Liver (tissue), 9 donors: ENCODE measurements around the gene LIN9. TPM values are rescaled to one million over a fixed set of nuclear protein-coding genes. Genes with fewer than 3 reads are reported as not detected.

Experiments
- DNase-seq: peaks from one replicate; pipeline ENCODE4 v3.0.0-alpha.2; 2017; ENCODE audit warnings: low spot score
- H3K27ac ChIP-seq, 2 donors: one replicate each; pipeline ENCODE4 v1.7.0; 2013; ENCODE audit warnings: inconsistent platforms in 2 of 2, low read length in 2 of 2, control low read depth in 1 of 2, low read depth in 1 of 2, mild to moderate bottlenecking in 1 of 2
- H3K27me3 ChIP-seq, 4 donors: one replicate each; pipeline versions ENCODE4 v1.6.1 to v1.7.0; 2013; ENCODE audit warnings: low read length in 3 of 4, inconsistent platforms in 1 of 4, mild to moderate bottlenecking in 1 of 4, moderate library complexity in 1 of 4; ENCODE audit not compliant: control insufficient read depth in 4 of 4, insufficient read depth in 4 of 4
- H3K36me3 ChIP-seq, 4 donors: one replicate each; pipeline versions ENCODE4 v1.6.1 to v1.7.0; 2013; ENCODE audit warnings: low read length in 3 of 4, mild to moderate bottlenecking in 3 of 4, low read depth in 1 of 4, moderate library complexity in 1 of 4; ENCODE audit not compliant: control insufficient read depth in 4 of 4, insufficient read depth in 3 of 4
- H3K4me1 ChIP-seq, 4 donors: one replicate each; pipeline versions ENCODE4 v1.6.1 to v1.7.0; 2013; ENCODE audit warnings: low read length in 3 of 4, mild to moderate bottlenecking in 3 of 4, moderate library complexity in 1 of 4; ENCODE audit not compliant: control insufficient read depth in 4 of 4, insufficient read depth in 4 of 4
- H3K4me3 ChIP-seq, 3 donors: one replicate each; pipeline versions ENCODE4 v1.6.1 to v1.7.0; 2013; ENCODE audit warnings: low read length in 3 of 3, control low read depth in 1 of 3, low read depth in 1 of 3, mild to moderate bottlenecking in 1 of 3
- H3K9ac ChIP-seq, 2 donors: one replicate each; pipeline ENCODE4 v1.7.0; 2013; ENCODE audit warnings: low read length in 2 of 2, mild to moderate bottlenecking in 2 of 2, moderate library complexity in 2 of 2, control low read depth in 1 of 2, low read depth in 1 of 2
- H3K9me3 ChIP-seq, 4 donors: one replicate each; pipeline versions ENCODE4 v1.6.1 to v1.7.0; 2013; ENCODE audit warnings: low read length in 3 of 4; ENCODE audit not compliant: control insufficient read depth in 4 of 4
- ATF3 ChIP-seq: IDR thresholded peaks from 2 replicates; pipeline ENCODE4 v1.6.1; 2016; ENCODE audit warnings: antibody characterized with exemption
- CTCF ChIP-seq: fragments of 150-350 bp; IDR thresholded peaks from 2 replicates; pipeline ENCODE4 v1.5.1; 2017; ENCODE audit warnings: improper control_type of control experiment, low read depth, low read length; ENCODE audit not compliant: missing input control
- EGR1 ChIP-seq, 2 donors: IDR thresholded peaks; 2 replicates each; pipeline ENCODE4 v1.6.1; 2016 to 2018; ENCODE audit warnings: antibody characterized with exemption in 2 of 2, low read depth in 2 of 2
- FOXA1 ChIP-seq: IDR thresholded peaks from 2 replicates; pipeline ENCODE4 v1.6.1; 2016; ENCODE audit warnings: antibody characterized with exemption
- FOXA2 ChIP-seq: IDR thresholded peaks from 2 replicates; pipeline ENCODE4 v1.6.1; 2016; ENCODE audit warnings: antibody characterized with exemption
- GABPA ChIP-seq, 2 donors: IDR thresholded peaks in 1 of 2; conservative IDR thresholded peaks in 1 of 2; 2 replicates each; pipeline ENCODE4 v1.6.1; 2016; ENCODE audit warnings: antibody characterized with exemption in 2 of 2, mild to moderate bottlenecking in 1 of 2, moderate library complexity in 1 of 2
- HNF4A ChIP-seq, 2 donors: conservative IDR thresholded peaks; 2 replicates each; pipeline ENCODE4 v1.6.1; 2016; ENCODE audit warnings: antibody characterized with exemption in 2 of 2, mild to moderate bottlenecking in 2 of 2
- HNF4G ChIP-seq: IDR thresholded peaks from 2 replicates; pipeline ENCODE4 v1.6.1; 2016; ENCODE audit warnings: antibody characterized with exemption
- JUND ChIP-seq, 2 donors: IDR thresholded peaks; 2 replicates each; pipeline ENCODE4 v1.6.1; 2016; ENCODE audit warnings: antibody characterized with exemption in 2 of 2
- MAX ChIP-seq: IDR thresholded peaks from 2 replicates; pipeline ENCODE4 v1.6.1; 2016; ENCODE audit warnings: antibody characterized with exemption
- NR2F2 ChIP-seq: IDR thresholded peaks from 2 replicates; pipeline ENCODE4 v1.6.1; 2016; ENCODE audit warnings: antibody characterized with exemption
- RAD21 ChIP-seq, 2 donors: IDR thresholded peaks; 2 replicates each; pipeline ENCODE4 v1.6.1; 2016; ENCODE audit warnings: antibody characterized with exemption in 2 of 2, mild to moderate bottlenecking in 2 of 2
- REST ChIP-seq: IDR thresholded peaks from 2 replicates; pipeline ENCODE4 v1.6.1; 2016; ENCODE audit warnings: antibody characterized with exemption, mild to moderate bottlenecking
- RXRA ChIP-seq, 2 donors: IDR thresholded peaks; 2 replicates each; pipeline ENCODE4 v1.6.1; 2017 to 2018; ENCODE audit warnings: antibody characterized with exemption in 2 of 2, mild to moderate bottlenecking in 1 of 2
- SP1 ChIP-seq: IDR thresholded peaks from 2 replicates; pipeline ENCODE4 v1.6.1; 2018; ENCODE audit warnings: antibody characterized with exemption, mild to moderate bottlenecking
- TAF1 ChIP-seq: conservative IDR thresholded peaks from 2 replicates; pipeline ENCODE4 v1.6.1; 2016; ENCODE audit warnings: antibody characterized with exemption, mild to moderate bottlenecking
- YY1 ChIP-seq: IDR thresholded peaks from 2 replicates; pipeline ENCODE4 v1.6.1; 2016; ENCODE audit warnings: antibody characterized with exemption, mild to moderate bottlenecking
- ZBTB33 ChIP-seq: IDR thresholded peaks from 2 replicates; pipeline ENCODE4 v1.6.1; 2016; ENCODE audit warnings: antibody characterized with exemption
- WGBS: extraction: QIAGEN DNeasy Blood & Tissue Kit; methylation state at CpG from one replicate; pipeline ENCODE4 v1.1.7; 2013; 5-methylcytosine and 5-hydroxymethylcytosine counted together
- polyA plus RNA-seq, 2 donors: library from polyadenylated mRNA; stranded (reverse) in 1 of 2; unstranded in 1 of 2; fragments of 200-250 nt in 1 of 2; fragments of >200 nt in 1 of 2; fragmentation: Nextera tagmentation in 1 of 2; extraction: Ambion mirVana in 1 of 2; gene quantifications; one replicate each; pipeline versions ENCODE4 v1.2.1 to v1.2.3, GENCODE V29; 2013 to 2015
- total RNA-seq, 2 donors: library from RNA; depleted of rRNA; stranded (reverse); fragments of >200 nt; gene quantifications; one replicate each; pipeline ENCODE4 v1.2.3, GENCODE V29; 2014
- donor health status: healthy.
- donor health status: healthy.
- donor health status: healthy.
- donor health status: healthy.
- donor health status: healthy.

The LIN9 gene
- total and polyA plus RNA-seq, 4 donors = 0.50 to 7.9 (median 1.00) TPM

GRCh38 chr1:226281058-226281457, 27.9 kb downstream of the LIN9 start:
- TF ChIP-seq HNF4A (conservative IDR thresholded peaks at IDR 0.05) (no peak), HNF4G (no peak), NR2F2 (no peak), EGR1 (IDR thresholded peaks at IDR 0.05; ENCODE audit: low read depth in 2 of 2) (no peak), YY1 (no peak), RXRA (IDR thresholded peaks at IDR 0.05) (no peak), SP1 (no peak), TAF1 (no peak), FOXA2 (no peak), ZBTB33 (no peak), MAX (no peak), GABPA (IDR thresholded peaks at IDR 0.05 in 1 of 2, conservative IDR thresholded peaks at IDR 0.05 in 1 of 2) (no peak), FOXA1 (no peak), RAD21 (IDR thresholded peaks at IDR 0.05) (no peak), ATF3 (no peak), REST (no peak), CTCF (no peak)

GRCh38 chr1:226279498-226279897, 29.5 kb downstream of the LIN9 start:
- no peaks in the 10 kb centered on the region for H3K9me3 ChIP-seq
- DNase-seq = no peak
- 93% methylated on average over 5 of the region's 5 CpGs for WGBS
- H3K4me3 ChIP-seq = no peak overlapping the region
- H3K27ac ChIP-seq = no peak overlapping the region
- H3K27me3 ChIP-seq = no peaks in the 10 kb centered on the region
- no peak overlapping the region for H3K9ac ChIP-seq
- peaks cover 0 to 2% (median 0%) of the 10 kb centered on the region in 4 donors for H3K36me3 ChIP-seq
- no peaks in the 10 kb centered on the region for H3K4me1 ChIP-seq
- TF ChIP-seq ZBTB33 = no peak
- TF ChIP-seq REST = no peak
- TF ChIP-seq JUND (IDR thresholded peaks at IDR 0.05) = no peak
- TF ChIP-seq EGR1 (IDR thresholded peaks at IDR 0.05; ENCODE audit: low read depth in 2 of 2) = no peak
- TF ChIP-seq TAF1 = no peak

More at GRCh38 chr1:226281058-226281457, 27.9 kb downstream of the LIN9 start:
- H3K27ac ChIP-seq = no peak overlapping the region
- no peak for DNase-seq
- H3K9me3 ChIP-seq = no peaks in the 10 kb centered on the region
- no peak overlapping the region for H3K4me3 ChIP-seq
- H3K9ac ChIP-seq = no peak overlapping the region
- H3K36me3 ChIP-seq = peaks cover 0 to 2% (median under 1%) of the 10 kb centered on the region in 4 donors
- no peaks in the 10 kb centered on the region for H3K4me1 ChIP-seq
- 97% methylated on average over 1 of the region's 1 CpG for WGBS
- no peaks in the 10 kb centered on the region for H3K27me3 ChIP-seq
